Fibroblast of peridontal ligament (primary cell): ENCODE measurements around the gene ACADS.

Source experiments
- DNase-seq: peaks from one replicate; pipeline ENCODE4 v3.0.0-alpha.2; 2010; ENCODE audit errors: extremely low read depth

ACADS gene

GRCh38 chr12:120725659-120726509 lies at the start of gene ACADS:
Gene ACADS (plus strand): TSS chr12:120725826. CDS start chr12:120725886, 60 bp downstream.
- peak; percentile 72 for DNase-seq

DNA sequence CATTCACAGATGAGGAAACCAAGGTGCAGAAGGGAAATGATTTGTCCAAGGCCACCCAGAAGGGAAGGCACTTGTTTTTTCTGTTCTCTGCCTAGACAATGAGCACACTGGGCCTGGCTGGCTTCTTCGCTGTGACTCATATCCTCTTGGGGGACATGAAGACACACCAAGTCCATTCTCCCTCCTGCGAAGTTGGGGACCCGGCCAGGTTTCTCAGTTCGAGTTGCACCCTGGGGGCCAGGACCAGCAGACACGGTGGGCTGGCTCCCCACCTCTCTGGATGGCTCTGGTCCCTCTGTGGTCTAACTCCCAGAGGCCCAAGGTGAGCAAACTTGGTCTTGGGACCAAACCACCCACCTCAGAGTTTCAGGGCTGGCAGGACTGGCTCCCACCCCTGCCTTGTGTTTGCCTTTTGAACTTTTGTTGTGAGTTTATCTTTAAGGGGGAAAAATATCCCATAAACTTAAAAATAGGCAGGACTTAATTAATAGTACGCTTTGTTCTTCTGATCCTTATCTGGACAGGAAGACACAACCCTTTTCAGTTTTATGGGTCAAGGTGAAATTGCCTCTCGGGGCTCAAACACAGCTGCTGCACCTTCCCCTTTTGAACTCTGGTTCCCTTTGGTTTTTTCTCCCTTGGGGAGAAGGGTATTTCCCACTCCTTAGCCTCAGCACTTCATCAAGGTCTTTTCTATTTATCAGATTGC lies 47.7 kb upstream of the ACADS start:
- no peak for DNase-seq

GRCh38 chr12:120678572-120678971 lies 47.1 kb upstream of the ACADS start:
- DNase-seq, result no peak

GRCh38 chr12:120680165-120680738 lies 45.4 kb upstream of the ACADS start:
- DNase-seq, result no peak

DNA sequence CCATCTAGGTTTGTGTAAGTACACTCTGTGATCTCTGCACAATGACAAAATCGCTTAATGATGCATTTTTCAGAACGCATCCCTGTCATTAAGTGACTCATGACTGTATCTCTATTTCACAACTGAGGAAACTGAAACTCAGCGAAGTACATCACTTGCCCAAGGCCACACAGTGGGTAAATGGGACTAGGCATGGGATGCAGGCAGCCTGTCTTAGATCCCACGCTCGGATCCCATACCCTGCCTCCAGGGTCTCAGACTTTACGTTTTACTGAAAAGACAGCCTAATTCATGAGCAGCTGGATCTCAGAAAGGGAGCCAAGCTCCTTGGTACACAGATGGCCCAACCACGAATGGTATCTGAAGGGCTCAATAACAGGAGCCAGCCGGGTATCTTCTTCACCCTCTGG lies 41.1 kb upstream of the ACADS start:
- peak; percentile 40 for DNase-seq

GRCh38 chr12:120685522-120685921 lies 40.1 kb upstream of the ACADS start:
- no peak for DNase-seq

GRCh38 chr12:120686151-120686689 lies 39.4 kb upstream of the ACADS start:
- DNase-seq, result peak; percentile 95

GRCh38 chr12:120686690-120687577 lies 38.7 kb upstream of the ACADS start, which contains the start of gene MLEC:
Gene MLEC (plus strand): TSS chr12:120687149. CDS start chr12:120687297, 148 bp downstream.
- DNase-seq, result peak; percentile 96

GRCh38 chr12:120687578-120688289 lies 37.9 kb upstream of the ACADS start:
- no peak for DNase-seq

- DNase-seq, result peak; percentile 51
These were observed 37.0 kb upstream of the ACADS start for GRCh38 chr12:120688527-120689071.

GRCh38 chr12:120689397-120690082 lies 36.1 kb upstream of the ACADS start:
- no peak for DNase-seq

- no peak for DNase-seq
These were observed 35.6 kb upstream of the ACADS start for GRCh38 chr12:120690083-120690450.

DNA sequence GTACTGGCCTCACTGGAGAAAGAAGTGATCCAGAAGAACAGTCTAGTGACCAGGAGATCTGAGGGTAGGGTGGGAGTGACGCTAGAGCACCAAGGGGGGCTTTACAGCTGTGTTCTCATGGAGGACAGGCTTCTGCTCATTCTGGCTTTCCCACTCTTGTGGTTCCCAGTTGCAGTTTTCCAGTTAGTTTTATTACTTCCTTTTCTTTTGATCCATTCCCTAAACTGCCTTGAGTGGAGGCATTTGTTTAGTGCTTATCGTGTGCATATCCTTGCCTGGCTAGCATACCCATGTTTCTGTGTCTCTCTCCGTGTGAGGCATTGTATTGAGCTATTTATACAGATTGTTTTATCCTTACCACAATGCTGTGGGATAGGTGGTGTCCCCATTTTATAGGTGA lies 34.6 kb upstream of the ACADS start:
- DNase-seq, result no peak

GRCh38 chr12:120692524-120693033 lies 33.0 kb upstream of the ACADS start:
- DNase-seq, result no peak

DNA sequence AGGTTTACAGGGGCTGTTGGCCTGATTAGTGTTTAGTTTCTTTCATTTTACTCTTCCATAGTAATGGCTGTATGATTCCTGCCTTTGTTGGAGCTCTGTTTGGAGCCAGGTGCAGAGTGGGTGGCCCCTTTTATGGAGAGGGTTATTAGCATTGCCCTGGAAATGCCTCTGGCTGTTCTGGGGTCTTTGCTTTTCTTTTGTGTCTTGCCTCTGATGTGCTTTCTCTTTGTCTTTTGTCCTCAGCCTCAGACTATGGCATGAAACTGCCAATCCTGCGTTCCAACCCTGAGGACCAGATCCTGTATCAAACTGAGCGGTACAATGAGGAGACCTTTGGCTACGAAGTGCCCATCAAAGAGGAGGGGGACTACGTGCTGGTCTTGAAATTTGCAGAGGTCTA lies 31.8 kb upstream of the ACADS start:
- no peak for DNase-seq

GRCh38 chr12:120696626-120697025 lies 29.0 kb upstream of the ACADS start:
- no peak for DNase-seq

DNA sequence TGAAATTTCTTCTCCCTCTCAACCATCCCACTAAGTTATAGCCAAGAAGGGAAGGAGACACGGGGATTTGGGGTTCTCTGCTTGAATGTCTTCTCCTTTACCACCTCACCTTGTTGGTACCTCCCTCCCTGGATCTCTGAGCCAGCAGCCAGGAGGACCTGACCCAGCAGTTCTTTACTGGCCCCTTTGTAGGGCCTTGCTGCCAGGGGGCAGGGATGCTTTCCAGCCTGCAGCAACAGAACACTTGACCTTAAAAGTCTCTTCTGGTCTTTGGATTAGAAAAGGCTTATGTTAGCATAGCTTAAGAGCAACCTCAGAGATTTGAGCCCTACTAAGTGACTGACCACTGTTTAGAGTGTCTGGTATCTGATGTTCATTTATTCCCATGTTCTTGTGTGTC lies 28.3 kb upstream of the ACADS start:
- DNase-seq, result no peak

DNA sequence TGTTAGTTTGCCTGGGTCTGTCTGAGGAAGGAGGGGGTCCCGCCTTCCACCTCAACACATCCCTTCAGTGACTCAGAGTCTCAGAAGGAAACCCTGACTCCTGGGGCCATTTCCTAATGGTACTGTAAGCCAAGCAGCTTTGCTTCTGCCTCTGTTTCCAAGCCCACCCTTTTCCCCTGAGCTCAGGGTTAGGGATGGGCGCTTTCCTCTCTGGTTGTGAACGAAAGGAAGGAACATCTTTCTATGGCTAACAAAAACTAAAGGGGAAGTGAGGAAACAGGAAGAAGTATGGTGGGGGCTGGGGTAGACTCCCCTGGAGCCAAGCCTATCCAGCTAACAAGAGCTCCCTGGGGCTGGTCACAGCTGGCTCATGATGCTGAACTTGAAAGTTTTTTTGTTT lies 27.0 kb upstream of the ACADS start:
- no peak for DNase-seq

- DNase-seq, result no peak
These were observed 26.1 kb upstream of the ACADS start for GRCh38 chr12:120699553-120699952.

GRCh38 chr12:120700886-120701285 lies 24.7 kb upstream of the ACADS start:
- DNase-seq, result no peak
